H1 (cell line): Measurements from ENCODE around the gene ABI2. TPM values are rescaled to one million over a fixed set of nuclear protein-coding genes. Genes with fewer than 3 reads are reported as not detected.

Experiments
- CBX8 ChIP-seq: fragments of 300-800, 300-1000 bp; sonication (generic); IDR thresholded peaks from 2 replicates; pipeline ENCODE4 v1.7.1; 2016; ENCODE audit warnings: low read depth, low read length, borderline replicate concordance
- EGR1 ChIP-seq: IDR thresholded peaks from 2 replicates; pipeline ENCODE4 v1.6.1; 2011; ENCODE audit warnings: low read depth, low read length, borderline replicate concordance
- FOSL1 ChIP-seq: IDR thresholded peaks from 2 replicates; pipeline ENCODE4 v1.6.1; 2011; ENCODE audit warnings: mild to moderate bottlenecking, low read depth, low read length, moderate library complexity; ENCODE audit not compliant: insufficient read depth
- GTF2F1 ChIP-seq: IDR thresholded peaks from 2 replicates; pipeline ENCODE4 v1.6.1; 2012; ENCODE audit warnings: low read depth, low read length, improper control_type of control experiment, borderline replicate concordance
- KDM5A ChIP-seq: fragments of 200-600 bp; IDR thresholded peaks from 2 replicates; pipeline ENCODE4 v1.7.1; 2012; ENCODE audit warnings: mild to moderate bottlenecking, low read length, inconsistent platforms, mixed read lengths
- RXRA ChIP-seq: IDR thresholded peaks from 2 replicates; pipeline ENCODE4 v1.6.1; 2011; ENCODE audit warnings: low read depth, mild to moderate bottlenecking, low read length, moderate library complexity; ENCODE audit not compliant: insufficient read depth
- SP1 ChIP-seq: IDR thresholded peaks from 2 replicates; pipeline ENCODE4 v1.6.1; 2011; ENCODE audit warnings: low read depth, low read length
- SRF ChIP-seq: IDR thresholded peaks from 2 replicates; pipeline ENCODE4 v1.6.1; 2011; ENCODE audit warnings: mild to moderate bottlenecking, low read depth, low read length, moderate library complexity
- polyA plus RNA-seq, 7 experiments: library from polyadenylated mRNA; depleted of rRNA in 3 of 7; stranded (reverse) in 5 of 7; unstranded in 2 of 7; fragments of >200 nt in 5 of 7; fragments of 200-250 nt in 2 of 7; gene quantifications; 1 replicate in 5 of 7; 2 replicates in 1 of 7; 4 replicates in 1 of 7; pipeline versions ENCODE4 v1.2.1 to v1.2.3, GENCODE V29; 2011 to 2013; ENCODE audit warnings: missing spikeins in 2 of 7, mixed read lengths in 2 of 7
- total RNA-seq: library from RNA; stranded (reverse); fragmentation: NEBNext Ultra II Directional; extraction: Animal tissue kit (Norgen Biotek cat#: 25700); gene quantifications from 2 replicates; pipeline ENCODE4 v1.2.1, GENCODE V29; 2021
- TF ChIP-seq, protein P1 (sequence below): IDR thresholded peaks from 2 replicates; pipeline ENCODE4 v1.6.1; 2012; ENCODE audit warnings: inconsistent platforms
- TF ChIP-seq, protein P2 (sequence below): IDR thresholded peaks from 2 replicates; pipeline ENCODE4 v1.6.1; 2012; ENCODE audit warnings: inconsistent platforms

Gene ABI2
- total and polyA plus RNA-seq, 2 of the 8 experiments (the other 6 are each of a cell fraction or from before 2014, with no cell fraction given): 62.3 to 118 TPM

DNA sequence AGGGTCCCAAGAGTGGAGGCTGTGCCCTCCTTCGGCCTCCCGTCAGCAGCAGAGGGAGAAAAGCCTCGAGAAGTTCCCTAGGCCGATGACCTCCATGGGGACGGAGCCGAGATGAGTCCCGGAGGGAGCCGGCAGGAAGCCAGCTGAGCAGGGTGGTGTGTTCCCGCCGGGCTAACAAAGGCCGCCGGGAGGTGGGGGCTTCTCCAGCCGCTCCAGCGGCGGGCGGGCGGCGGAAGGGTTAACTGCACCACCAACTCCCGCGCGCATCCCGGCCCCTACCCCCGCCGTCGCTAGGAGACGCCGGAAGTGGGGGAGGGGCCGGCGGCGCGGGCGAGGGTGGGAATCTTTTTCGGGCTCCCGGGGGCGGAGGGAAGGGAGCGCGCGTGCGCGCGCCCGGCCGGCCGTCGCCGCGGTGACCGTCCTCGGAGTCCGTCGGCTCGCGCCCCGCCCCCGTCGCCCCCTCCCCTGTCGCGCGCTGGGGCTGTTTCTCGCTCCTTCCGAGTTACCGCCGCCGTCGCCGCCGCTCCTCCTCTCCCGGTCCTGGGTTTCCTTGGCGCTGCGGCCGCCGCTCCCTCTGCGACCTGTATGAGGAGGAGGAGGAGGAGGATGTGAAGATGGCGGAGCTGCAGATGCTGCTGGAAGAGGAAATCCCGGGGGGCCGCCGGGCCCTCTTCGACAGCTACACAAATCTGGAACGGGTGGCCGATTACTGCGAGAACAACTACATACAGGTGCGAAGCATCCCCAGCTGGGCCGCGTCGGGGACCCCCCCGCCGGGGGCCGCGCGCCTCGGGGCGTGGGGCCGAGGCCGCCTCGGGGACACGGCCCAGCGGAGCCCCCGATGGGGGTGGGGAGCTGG, at the start of gene ABI2 (continued):
- TF ChIP-seq, protein P1, sequence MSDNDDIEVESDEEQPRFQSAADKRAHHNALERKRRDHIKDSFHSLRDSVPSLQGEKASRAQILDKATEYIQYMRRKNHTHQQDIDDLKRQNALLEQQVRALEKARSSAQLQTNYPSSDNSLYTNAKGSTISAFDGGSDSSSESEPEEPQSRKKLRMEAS: 0 out of 2 replicates have a peak, but pooled peaks have one; percentile 13
- TF ChIP-seq EGR1: peak; percentile 90
- TF ChIP-seq, protein P2, sequence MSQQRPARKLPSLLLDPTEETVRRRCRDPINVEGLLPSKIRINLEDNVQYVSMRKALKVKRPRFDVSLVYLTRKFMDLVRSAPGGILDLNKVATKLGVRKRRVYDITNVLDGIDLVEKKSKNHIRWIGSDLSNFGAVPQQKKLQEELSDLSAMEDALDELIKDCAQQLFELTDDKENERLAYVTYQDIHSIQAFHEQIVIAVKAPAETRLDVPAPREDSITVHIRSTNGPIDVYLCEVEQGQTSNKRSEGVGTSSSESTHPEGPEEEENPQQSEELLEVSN: peak; percentile 13; the same call in 1 of the 2 replicates
- 0 out of 2 replicates have a peak, but pooled peaks have one; percentile 53 for TF ChIP-seq GTF2F1
- no peak for TF ChIP-seq CBX8
- TF ChIP-seq KDM5A: no peak
- TF ChIP-seq SRF: no peak
- no peak for TF ChIP-seq FOSL1
- TF ChIP-seq RXRA: 0 out of 2 replicates have a peak, but pooled peaks have one; percentile 18
- TF ChIP-seq SP1: peak; percentile 61; the same call in 1 of the 2 replicates
